Neural progenitor cell (in vitro differentiated cells): ENCODE measurements around the gene HLA-DQB2. TPM values are rescaled to one million over a fixed set of nuclear protein-coding genes. Genes with fewer than 3 reads are reported as not detected.

Experiments used
- DNase-seq: peaks from one replicate; pipeline ENCODE4 v3.0.0-alpha.2; 2016; ENCODE audit warnings: low spot score
- H2AFZ ChIP-seq: fragments of 200-600 bp; sonication (generic); replicated peaks from 2 replicates; pipeline ENCODE4 v1.6.1; 2016; ENCODE audit warnings: antibody characterized with exemption
- H3F3A ChIP-seq: fragments of 200-600 bp; sonication (generic); 2 replicates; pipeline ENCODE4 v1.6.1; 2016; ENCODE audit warnings: antibody characterized with exemption, low read depth
- H3K27ac ChIP-seq: fragments of 200-600 bp; sonication (generic); 2 replicates; pipeline ENCODE4 v1.5.1; 2016; ENCODE audit warnings: mild to moderate bottlenecking
- H3K27me3 ChIP-seq: fragments of 200-600 bp; sonication (generic); 2 replicates; pipeline ENCODE4 v1.6.1; 2016; ENCODE audit warnings: mild to moderate bottlenecking, moderate library complexity
- H3K36me3 ChIP-seq: fragments of 200-600 bp; sonication (generic); 2 replicates; pipeline ENCODE4 v1.5.1; 2016
- H3K4me1 ChIP-seq: fragments of 200-600 bp; sonication (generic); 2 replicates; pipeline ENCODE4 v1.6.1; 2016; ENCODE audit warnings: mixed run types
- H3K4me2 ChIP-seq: fragments of 200-600 bp; sonication (generic); 2 replicates; pipeline ENCODE4 v1.6.1; 2016
- H3K4me3 ChIP-seq: fragments of 200-600 bp; sonication (generic); 2 replicates; pipeline ENCODE4 v1.5.1; 2016
- H3K79me2 ChIP-seq: fragments of 200-600 bp; sonication (generic); 2 replicates; pipeline ENCODE4 v1.6.1; 2016; ENCODE audit warnings: low read depth
- H3K9ac ChIP-seq: fragments of 200-600 bp; sonication (generic); 2 replicates; pipeline ENCODE4 v1.6.1; 2016
- H3K9me3 ChIP-seq: fragments of 200-600 bp; sonication (generic); 2 replicates; pipeline ENCODE4 v1.5.1; 2016; ENCODE audit warnings: low read depth
- H4K20me1 ChIP-seq: fragments of 200-600 bp; sonication (generic); 2 replicates; pipeline ENCODE4 v1.6.1; 2016; ENCODE audit warnings: low read depth
- H3K27ac Mint-ChIP-seq: 3 replicates; pipeline ENCODE4 v1.8.0; 2021; ENCODE audit warnings: mixed read lengths
- H3K27me3 Mint-ChIP-seq: 2 replicates; pipeline ENCODE4 v1.8.0; 2022; ENCODE audit warnings: low read depth, mild to moderate bottlenecking, inconsistent platforms, moderate library complexity, mixed read lengths; ENCODE audit not compliant: insufficient read depth
- H3K36me3 Mint-ChIP-seq: 3 replicates; pipeline ENCODE4 v1.8.0; 2021; ENCODE audit warnings: mixed read lengths
- H3K4me1 Mint-ChIP-seq: 3 replicates; pipeline ENCODE4 v1.8.0; 2021; ENCODE audit warnings: mixed read lengths
- H3K4me3 Mint-ChIP-seq: 3 replicates; pipeline ENCODE4 v1.8.0; 2021; ENCODE audit warnings: mild to moderate bottlenecking, moderate library complexity, mixed read lengths
- H3K9me3 Mint-ChIP-seq: 3 replicates; pipeline ENCODE4 v1.8.0; 2020; ENCODE audit warnings: mixed read lengths
- EZH2 ChIP-seq: fragments of 200-600 bp; sonication (generic); IDR thresholded peaks from 2 replicates; pipeline ENCODE4 v1.6.1; 2017; ENCODE audit warnings: antibody characterized with exemption, mild to moderate bottlenecking, moderate library complexity
- EZH2phosphoT487 ChIP-seq: fragments of 200-600 bp; sonication (generic); IDR thresholded peaks from 2 replicates; pipeline ENCODE4 v1.6.1; 2017; ENCODE audit warnings: antibody characterized with exemption
- total RNA-seq: library from RNA; depleted of rRNA; stranded (reverse); fragments of >200 nt; gene quantifications from 2 replicates; pipeline ENCODE4 v1.2.3, GENCODE V29; 2015; ENCODE audit warnings: low replicate concordance
- TF ChIP-seq, protein P1 (sequence below): fragments of 200-600 bp; sonication (generic); IDR thresholded peaks from 2 replicates; pipeline ENCODE4 v1.5.1; 2017; ENCODE audit warnings: antibody characterized with exemption, mild to moderate bottlenecking

The HLA-DQB2 gene
- total RNA-seq, 1 donor from 2014 or later: not detected

DNA sequence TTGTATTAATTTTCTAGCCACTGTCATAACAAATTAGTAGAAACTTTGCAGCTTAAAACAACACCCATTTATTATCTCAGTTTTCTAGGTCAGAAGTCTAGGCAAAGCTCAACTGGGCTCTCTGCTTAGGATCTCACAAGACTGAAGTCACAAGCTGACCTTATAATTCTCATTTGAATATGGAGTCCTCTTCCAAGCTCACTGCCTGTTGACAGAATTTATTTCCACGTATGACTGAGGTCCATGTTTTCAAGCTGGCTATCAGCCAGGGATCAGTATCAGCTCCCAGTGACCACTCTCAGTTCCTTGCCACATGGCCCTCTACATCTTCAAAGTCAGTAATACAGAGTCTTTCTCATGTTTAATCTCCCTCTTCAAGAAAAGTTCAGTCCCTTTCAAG lies 11.7 kb upstream of the HLA-DQB2 start:
- Histone ChIP-seq H3K27ac (no peak overlapping the region), H3K4me2 (no peak overlapping the region), H3F3A (no peaks in the 10 kb centered on the region), H3K9me3 (no peaks in the 10 kb centered on the region), H3K4me1 (no peaks in the 10 kb centered on the region), H3K36me3 (no peaks in the 10 kb centered on the region), H3K79me2 (no peaks in the 10 kb centered on the region), H3K9ac (no peak overlapping the region), H3K27me3 (no peaks in the 10 kb centered on the region), H4K20me1 (no peaks in the 10 kb centered on the region), H3K4me3 (no peak overlapping the region), H2AFZ (no peak overlapping the region)
- H3K9me3 Mint-ChIP-seq: no peaks in the 10 kb centered on the region
- no peak overlapping the region for H3K4me3 Mint-ChIP-seq
- DNase-seq: no peak
- TF ChIP-seq EZH2phosphoT487 (no peak), EZH2 (no peak)
- TF ChIP-seq, protein P1, sequence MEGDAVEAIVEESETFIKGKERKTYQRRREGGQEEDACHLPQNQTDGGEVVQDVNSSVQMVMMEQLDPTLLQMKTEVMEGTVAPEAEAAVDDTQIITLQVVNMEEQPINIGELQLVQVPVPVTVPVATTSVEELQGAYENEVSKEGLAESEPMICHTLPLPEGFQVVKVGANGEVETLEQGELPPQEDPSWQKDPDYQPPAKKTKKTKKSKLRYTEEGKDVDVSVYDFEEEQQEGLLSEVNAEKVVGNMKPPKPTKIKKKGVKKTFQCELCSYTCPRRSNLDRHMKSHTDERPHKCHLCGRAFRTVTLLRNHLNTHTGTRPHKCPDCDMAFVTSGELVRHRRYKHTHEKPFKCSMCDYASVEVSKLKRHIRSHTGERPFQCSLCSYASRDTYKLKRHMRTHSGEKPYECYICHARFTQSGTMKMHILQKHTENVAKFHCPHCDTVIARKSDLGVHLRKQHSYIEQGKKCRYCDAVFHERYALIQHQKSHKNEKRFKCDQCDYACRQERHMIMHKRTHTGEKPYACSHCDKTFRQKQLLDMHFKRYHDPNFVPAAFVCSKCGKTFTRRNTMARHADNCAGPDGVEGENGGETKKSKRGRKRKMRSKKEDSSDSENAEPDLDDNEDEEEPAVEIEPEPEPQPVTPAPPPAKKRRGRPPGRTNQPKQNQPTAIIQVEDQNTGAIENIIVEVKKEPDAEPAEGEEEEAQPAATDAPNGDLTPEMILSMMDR: no peak
- H3K4me1 Mint-ChIP-seq: no peaks in the 10 kb centered on the region
- H3K27me3 Mint-ChIP-seq: peaks cover 8% of the 10 kb centered on the region
- no peak overlapping the region for H3K27ac Mint-ChIP-seq
- H3K36me3 Mint-ChIP-seq: no peaks in the 10 kb centered on the region

DNA sequence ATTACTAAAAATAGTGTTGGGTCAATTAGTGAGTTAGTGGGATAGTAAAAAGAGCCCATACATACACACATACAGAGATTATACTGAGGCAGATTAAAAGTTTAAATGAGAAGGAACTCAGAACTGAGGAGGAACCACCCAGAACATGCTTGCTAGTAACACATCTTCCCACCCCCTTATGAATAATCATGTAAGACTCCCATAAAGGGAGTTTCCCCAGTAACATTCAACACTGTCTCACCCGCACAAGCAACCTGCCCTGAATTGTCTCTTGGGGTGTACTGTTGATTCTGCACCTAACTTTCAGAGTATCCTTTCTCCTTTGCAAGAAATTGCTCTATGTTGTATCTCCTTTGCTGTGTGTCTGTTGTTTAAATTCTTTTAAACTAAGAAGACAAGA lies 11.1 kb upstream of the HLA-DQB2 start:
- no peak overlapping the region for H3K4me3 ChIP-seq
- H3K27ac ChIP-seq: no peak overlapping the region
- no peaks in the 10 kb centered on the region for H3K4me1 Mint-ChIP-seq
- no peaks in the 10 kb centered on the region for H3K9me3 Mint-ChIP-seq
- TF ChIP-seq, protein P1: no peak
- no peak for TF ChIP-seq EZH2
- TF ChIP-seq EZH2phosphoT487: no peak
- H3K36me3 Mint-ChIP-seq: no peaks in the 10 kb centered on the region
- H3K27ac Mint-ChIP-seq: no peak overlapping the region
- H3K9me3 ChIP-seq: no peaks in the 10 kb centered on the region
- H3K27me3 Mint-ChIP-seq: peaks cover 6% of the 10 kb centered on the region
- DNase-seq: no peak
- no peaks in the 10 kb centered on the region for H3K27me3 ChIP-seq
- H3K9ac ChIP-seq: no peak overlapping the region
- H4K20me1 ChIP-seq: no peaks in the 10 kb centered on the region
- H3F3A ChIP-seq: no peaks in the 10 kb centered on the region
- H3K4me2 ChIP-seq: no peak overlapping the region
- H2AFZ ChIP-seq: no peak overlapping the region
- no peak overlapping the region for H3K4me3 Mint-ChIP-seq
- H3K79me2 ChIP-seq: no peaks in the 10 kb centered on the region
- no peaks in the 10 kb centered on the region for H3K4me1 ChIP-seq
- H3K36me3 ChIP-seq: no peaks in the 10 kb centered on the region

DNA sequence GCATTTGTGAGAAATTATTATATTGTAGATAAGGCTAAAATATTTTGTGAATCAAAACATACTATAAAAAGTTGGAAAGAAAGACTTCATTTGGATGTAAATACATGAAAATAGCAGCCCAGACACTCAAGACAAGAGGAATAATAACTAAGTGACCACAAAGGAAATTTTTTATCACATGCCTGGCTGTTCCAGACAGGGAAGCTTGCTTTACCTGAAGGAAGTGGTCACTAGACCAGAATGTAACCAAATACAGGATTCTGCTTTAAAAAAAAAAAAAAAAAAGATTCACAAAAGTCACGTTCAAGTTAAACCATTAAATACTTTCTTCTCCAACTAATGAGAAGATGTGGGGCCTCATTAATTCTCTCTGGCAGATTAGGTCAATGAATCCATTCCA lies 9.3 kb upstream of the HLA-DQB2 start:
- Histone ChIP-seq H3K27ac (no peak overlapping the region), H3K9ac (no peak overlapping the region), H3F3A (no peaks in the 10 kb centered on the region), H3K4me2 (no peak overlapping the region), H3K27me3 (no peaks in the 10 kb centered on the region), H3K79me2 (no peaks in the 10 kb centered on the region), H2AFZ (no peak overlapping the region), H3K4me1 (no peaks in the 10 kb centered on the region), H3K9me3 (no peaks in the 10 kb centered on the region), H3K4me3 (no peak overlapping the region), H3K36me3 (no peaks in the 10 kb centered on the region), H4K20me1 (no peaks in the 10 kb centered on the region)
- Mint-ChIP-seq H3K4me3 (no peak overlapping the region), H3K4me1 (no peaks in the 10 kb centered on the region), H3K9me3 (no peaks in the 10 kb centered on the region), H3K27me3 (peaks cover 3% of the 10 kb centered on the region), H3K27ac (no peak overlapping the region), H3K36me3 (no peaks in the 10 kb centered on the region)
- DNase-seq: no peak
- TF ChIP-seq, protein P1: no peak
- TF ChIP-seq EZH2 (no peak), EZH2phosphoT487 (no peak)

DNA sequence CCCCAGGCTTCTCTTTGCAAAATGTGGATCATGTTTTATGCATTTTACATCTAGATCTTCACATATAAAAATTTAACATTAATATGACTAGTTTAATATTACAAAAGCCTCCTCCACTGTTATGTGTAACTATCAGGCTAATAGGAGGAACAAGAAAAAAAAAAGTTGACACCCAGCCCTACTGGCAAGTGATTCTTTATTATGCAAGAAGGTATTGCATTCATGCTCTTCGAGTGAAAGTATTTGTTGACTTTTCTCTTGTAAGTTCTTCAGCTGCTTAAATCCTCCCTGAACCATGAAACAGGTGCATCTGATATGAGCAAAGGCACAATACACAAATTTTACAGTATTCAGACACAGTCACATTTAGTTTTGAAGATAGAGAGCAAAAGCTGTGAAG lies 716 bp upstream of the HLA-DQB2 start:
- Histone ChIP-seq H3K4me1 (no peaks in the 10 kb centered on the region), H3K9ac (no peak overlapping the region), H3K4me2 (no peak overlapping the region), H3K9me3 (no peaks in the 10 kb centered on the region), H3K79me2 (no peaks in the 10 kb centered on the region), H2AFZ (no peak overlapping the region), H3K4me3 (no peak overlapping the region), H4K20me1 (no peaks in the 10 kb centered on the region), H3F3A (no peaks in the 10 kb centered on the region), H3K27ac (no peak overlapping the region), H3K36me3 (no peaks in the 10 kb centered on the region), H3K27me3 (no peaks in the 10 kb centered on the region)
- TF ChIP-seq EZH2: no peak
- TF ChIP-seq EZH2phosphoT487: no peak
- TF ChIP-seq, protein P1: no peak
- Mint-ChIP-seq H3K36me3 (no peaks in the 10 kb centered on the region), H3K4me1 (no peaks in the 10 kb centered on the region), H3K9me3 (no peaks in the 10 kb centered on the region), H3K27ac (no peak overlapping the region), H3K4me3 (no peak overlapping the region), H3K27me3 (no peaks in the 10 kb centered on the region)
- DNase-seq: no peak
